Measurements from ENCODE around the gene AAR2.

Gene AAR2

GRCh38 chr20:36205026-36205425 is 31.3 kb upstream of the AAR2 start:
- no peaks in the 10 kb centered on the region for H3K36me3 ChIP-seq (ENCODE audit: insufficient read depth, low read length)
- peaks cover 2% of the 10 kb centered on the region; the same call in 1 of the 2 replicates for H3K4me1 ChIP-seq (ENCODE audit: insufficient read depth, low read length)
- DNase-seq: no peak
- ATAC-seq (ENCODE audit: insufficient read depth, low read depth): no peak
- H3K9ac ChIP-seq (ENCODE audit: low read depth, low read length): no peak overlapping the region
- no peak overlapping the region for H3K4me3 ChIP-seq (ENCODE audit: low read depth in 1 of 2, low read length in 2 of 2)
- no peak overlapping the region for H2AFZ ChIP-seq (ENCODE audit: low read depth, low read length)
- TF ChIP-seq EZH2 (IDR thresholded peaks at IDR 0.05; ENCODE audit: borderline replicate concordance, low read depth, low read length, severe bottlenecking): no peak
- TF ChIP-seq CTCF (IDR thresholded peaks at IDR 0.05; ENCODE audit: borderline replicate concordance, extremely low read depth, low read length, poor library complexity, severe bottlenecking): no peak
- no peak overlapping the region for H3K27ac ChIP-seq (ENCODE audit: low read length)
- H3K79me2 ChIP-seq (ENCODE audit: insufficient read depth, low read length): no peaks in the 10 kb centered on the region
- H4K20me1 ChIP-seq (ENCODE audit: insufficient read depth, low read length): no peaks in the 10 kb centered on the region; the same call in 1 of the 2 replicates
- H3K9me3 ChIP-seq (ENCODE audit: insufficient read depth, low read length, severe bottlenecking): no peaks in the 10 kb centered on the region
- no peak overlapping the region for H3K4me2 ChIP-seq (ENCODE audit: insufficient read depth, low read length)
- peaks cover 13% of the 10 kb centered on the region for H3K27me3 ChIP-seq (ENCODE audit: insufficient read depth, low read length, poor library complexity)

- Histone ChIP-seq H3K9me3 (ENCODE audit: insufficient read depth, low read length, severe bottlenecking) (no peaks in the 10 kb centered on the region), H3K4me1 (ENCODE audit: insufficient read depth, low read length) (peaks cover 2% of the 10 kb centered on the region; the same call in 1 of the 2 replicates), H3K4me2 (ENCODE audit: insufficient read depth, low read length) (no peak overlapping the region), H3K4me3 (ENCODE audit: low read depth in 1 of 2, low read length in 2 of 2) (no peak overlapping the region), H3K27ac (ENCODE audit: low read length) (no peak overlapping the region), H3K36me3 (ENCODE audit: insufficient read depth, low read length) (no peaks in the 10 kb centered on the region), H2AFZ (ENCODE audit: low read depth, low read length) (no peak overlapping the region), H4K20me1 (ENCODE audit: insufficient read depth, low read length) (no peaks in the 10 kb centered on the region; the same call in 1 of the 2 replicates), H3K79me2 (ENCODE audit: insufficient read depth, low read length) (no peaks in the 10 kb centered on the region), H3K27me3 (ENCODE audit: insufficient read depth, low read length, poor library complexity) (peaks cover 13% of the 10 kb centered on the region), H3K9ac (ENCODE audit: low read depth, low read length) (no peak overlapping the region)
- ATAC-seq (ENCODE audit: insufficient read depth, low read depth) (no peak), DNase-seq (no peak)
- TF ChIP-seq EZH2 (IDR thresholded peaks at IDR 0.05; ENCODE audit: borderline replicate concordance, low read depth, low read length, severe bottlenecking): no peak
- no peak for TF ChIP-seq CTCF (IDR thresholded peaks at IDR 0.05; ENCODE audit: borderline replicate concordance, extremely low read depth, low read length, poor library complexity, severe bottlenecking)
Observed at GRCh38 chr20:36206068-36206467, 30.2 kb upstream of the AAR2 start.

GRCh38 chr20:36206641-36207040 is 29.6 kb upstream of the AAR2 start:
- peaks cover 13% of the 10 kb centered on the region for H3K27me3 ChIP-seq (ENCODE audit: insufficient read depth, low read length, poor library complexity)
- ATAC-seq (ENCODE audit: insufficient read depth, low read depth) (no peak), DNase-seq (no peak)
- H3K27ac ChIP-seq (ENCODE audit: low read length): no peak overlapping the region
- H3K79me2 ChIP-seq (ENCODE audit: insufficient read depth, low read length): no peaks in the 10 kb centered on the region
- no peak overlapping the region for H3K9ac ChIP-seq (ENCODE audit: low read depth, low read length)
- no peaks in the 10 kb centered on the region; the same call in 1 of the 2 replicates for H4K20me1 ChIP-seq (ENCODE audit: insufficient read depth, low read length)
- no peak overlapping the region for H3K4me3 ChIP-seq (ENCODE audit: low read depth in 1 of 2, low read length in 2 of 2)
- H3K9me3 ChIP-seq (ENCODE audit: insufficient read depth, low read length, severe bottlenecking): no peaks in the 10 kb centered on the region
- no peak for TF ChIP-seq CTCF (IDR thresholded peaks at IDR 0.05; ENCODE audit: borderline replicate concordance, extremely low read depth, low read length, poor library complexity, severe bottlenecking)
- no peak for TF ChIP-seq EZH2 (IDR thresholded peaks at IDR 0.05; ENCODE audit: borderline replicate concordance, low read depth, low read length, severe bottlenecking)
- peaks cover 2% of the 10 kb centered on the region; the same call in 1 of the 2 replicates for H3K4me1 ChIP-seq (ENCODE audit: insufficient read depth, low read length)
- H3K36me3 ChIP-seq (ENCODE audit: insufficient read depth, low read length): no peaks in the 10 kb centered on the region
- H3K4me2 ChIP-seq (ENCODE audit: insufficient read depth, low read length): no peak overlapping the region
- no peak overlapping the region for H2AFZ ChIP-seq (ENCODE audit: low read depth, low read length)

- TF ChIP-seq CTCF (IDR thresholded peaks at IDR 0.05; ENCODE audit: borderline replicate concordance, extremely low read depth, low read length, poor library complexity, severe bottlenecking) (no peak), EZH2 (IDR thresholded peaks at IDR 0.05; ENCODE audit: borderline replicate concordance, low read depth, low read length, severe bottlenecking) (no peak)
- Histone ChIP-seq H3K4me1 (ENCODE audit: insufficient read depth, low read length) (peaks cover 2% of the 10 kb centered on the region; the same call in 1 of the 2 replicates), H2AFZ (ENCODE audit: low read depth, low read length) (no peak overlapping the region), H3K9ac (ENCODE audit: low read depth, low read length) (no peak overlapping the region), H3K79me2 (ENCODE audit: insufficient read depth, low read length) (no peaks in the 10 kb centered on the region), H3K27me3 (ENCODE audit: insufficient read depth, low read length, poor library complexity) (peaks cover 21% of the 10 kb centered on the region), H4K20me1 (ENCODE audit: insufficient read depth, low read length) (no peaks in the 10 kb centered on the region; the same call in 1 of the 2 replicates), H3K4me2 (ENCODE audit: insufficient read depth, low read length) (no peak overlapping the region), H3K27ac (ENCODE audit: low read length) (no peak overlapping the region), H3K36me3 (ENCODE audit: insufficient read depth, low read length) (no peaks in the 10 kb centered on the region), H3K4me3 (ENCODE audit: low read depth in 1 of 2, low read length in 2 of 2) (no peak overlapping the region), H3K9me3 (ENCODE audit: insufficient read depth, low read length, severe bottlenecking) (no peaks in the 10 kb centered on the region)
- DNase-seq (no peak), ATAC-seq (ENCODE audit: insufficient read depth, low read depth) (no peak)
Observed at GRCh38 chr20:36207602-36208001, 28.7 kb upstream of the AAR2 start.

All from DND-41 (cell line).